K562 (cell line): Measurements from ENCODE around the gene C4BPB. TPM values are rescaled to one million over a fixed set of nuclear protein-coding genes. Genes with fewer than 3 reads are reported as not detected.

Experiments used
- ATF2 ChIP-seq: sonication (generic); formaldehyde crosslinking; IDR thresholded peaks from 2 replicates; pipeline ENCODE4 v1.8.1; 2022; ENCODE audit warnings: missing genetic modification reagents
- BCL6 ChIP-seq: fragments of 250-450 bp; sonication (Bioruptor Pico); IDR thresholded peaks from 2 replicates; pipeline ENCODE4 v1.4.0; 2020
- CCNT2 ChIP-seq: IDR thresholded peaks from 2 replicates; pipeline ENCODE4 v1.6.1; 2011; ENCODE audit warnings: borderline replicate concordance, low read depth, mild to moderate bottlenecking, moderate library complexity, mixed read lengths, low read length; ENCODE audit not compliant: insufficient read length; ENCODE audit errors: extremely low read depth
- CHAMP1 ChIP-seq: fragments of 450-650 bp; IDR thresholded peaks from 2 replicates; pipeline ENCODE4 v1.6.1; 2016; ENCODE audit warnings: mild to moderate bottlenecking
- CLOCK ChIP-seq: fragments of 250-450 bp; sonication (Bioruptor Pico); IDR thresholded peaks from 2 replicates; pipeline ENCODE4 v1.4.0; 2020; ENCODE audit warnings: mild to moderate bottlenecking, moderate library complexity, borderline replicate concordance
- GTF2F1 ChIP-seq: IDR thresholded peaks from 2 replicates; pipeline ENCODE4 v1.6.1; 2011; ENCODE audit warnings: low read depth, low read length, improper control_type of control experiment
- MEF2A ChIP-seq: IDR thresholded peaks from 2 replicates; pipeline ENCODE4 v1.6.1; 2011; ENCODE audit warnings: low read depth, mild to moderate bottlenecking, low read length, moderate library complexity; ENCODE audit not compliant: control insufficient read depth
- MXI1 ChIP-seq: IDR thresholded peaks from 2 replicates; pipeline ENCODE4 v1.6.1; 2011; ENCODE audit warnings: low read depth, mild to moderate bottlenecking, improper control_type of control experiment, low read length
- NRF1 ChIP-seq, 2 experiments: fragments of 450-650 bp; IDR thresholded peaks in 1 of 2; conservative IDR thresholded peaks in 1 of 2; 2 replicates each; pipeline ENCODE4 v1.6.1; 2014; ENCODE audit warnings: mild to moderate bottlenecking in 2 of 2
- polyA plus RNA-seq, 8 experiments: library from polyadenylated mRNA; depleted of rRNA in 4 of 8; stranded (reverse) in 5 of 8; unstranded in 3 of 8; fragments of >200 nt; fragmentation: Nextera tagmentation in 2 of 8; fragmentation: Illumina TruSeq in 1 of 8; extraction: Ambion mirVana in 2 of 8; extraction: Trizol in 1 of 8; gene quantifications; 2 replicates each; pipeline versions ENCODE4 v1.2.1 to v1.2.3, GENCODE V29; 2011 to 2014; ENCODE audit warnings: inconsistent platforms in 1 of 8, missing spikeins in 1 of 8
- total RNA-seq, 7 experiments: library from RNA; depleted of rRNA in 6 of 7; stranded (reverse); fragments of >200 nt in 6 of 7; fragmentation: Illumina TruSeq in 2 of 7; extraction: Trizol in 2 of 7; gene quantifications; 2 replicates each; pipeline versions ENCODE4 v1.2.1 to v1.2.3, GENCODE V29; 2011 to 2021; ENCODE audit warnings: low replicate concordance in 1 of 7
- TF ChIP-seq, protein P1 (sequence below): fragments of 250-450 bp; sonication (Bioruptor Pico); IDR thresholded peaks from 2 replicates; pipeline ENCODE4 v1.8.0; 2021; ENCODE audit warnings: moderate library complexity, mild to moderate bottlenecking, inconsistent platforms
- TF ChIP-seq, protein P2 (sequence below): sonication (generic); formaldehyde crosslinking; IDR thresholded peaks from 2 replicates; pipeline ENCODE4 v1.8.1; 2023; ENCODE audit warnings: mild to moderate bottlenecking, missing genetic modification reagents

The C4BPB gene
- total and polyA plus RNA-seq, 9 of the 15 experiments (the other 6 are each of a cell fraction or from before 2014, with no cell fraction given): not detected

- no peak for TF ChIP-seq CLOCK (CRISPR knock-in tag)
- no peak for TF ChIP-seq GTF2F1
- TF ChIP-seq CHAMP1: no peak
- TF ChIP-seq, protein P1, sequence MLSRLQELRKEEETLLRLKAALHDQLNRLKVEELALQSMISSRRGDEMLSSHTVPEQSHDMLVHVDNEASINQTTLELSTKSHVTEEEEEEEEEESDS: no peak
- no peak for TF ChIP-seq NRF1 (conservative IDR thresholded peaks at IDR 0.05 in 1 of 2, IDR thresholded peaks at IDR 0.05 in 1 of 2)
- TF ChIP-seq ATF2: no peak
- TF ChIP-seq BCL6: no peak
- TF ChIP-seq, protein P2, sequence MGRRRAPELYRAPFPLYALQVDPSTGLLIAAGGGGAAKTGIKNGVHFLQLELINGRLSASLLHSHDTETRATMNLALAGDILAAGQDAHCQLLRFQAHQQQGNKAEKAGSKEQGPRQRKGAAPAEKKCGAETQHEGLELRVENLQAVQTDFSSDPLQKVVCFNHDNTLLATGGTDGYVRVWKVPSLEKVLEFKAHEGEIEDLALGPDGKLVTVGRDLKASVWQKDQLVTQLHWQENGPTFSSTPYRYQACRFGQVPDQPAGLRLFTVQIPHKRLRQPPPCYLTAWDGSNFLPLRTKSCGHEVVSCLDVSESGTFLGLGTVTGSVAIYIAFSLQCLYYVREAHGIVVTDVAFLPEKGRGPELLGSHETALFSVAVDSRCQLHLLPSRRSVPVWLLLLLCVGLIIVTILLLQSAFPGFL (CRISPR knock-in tag): 0 out of 2 replicates have a peak, but pooled peaks have one; percentile 45
- TF ChIP-seq CCNT2: peak; percentile 4
- TF ChIP-seq MEF2A: no peak
- TF ChIP-seq MXI1: no peak
These were observed 39.1 kb upstream of the C4BPB start (continued) for GRCh38 chr1:207049514-207049913.
